NCI-H510A (cell line): ENCODE measurements around the gene CFAP410.
"Not testable (repeated sequence)": the region's sequence is repeated elsewhere in the genome, so short reads cannot be mapped to it uniquely, and the experiment has no call there.

ENCODE experiments used
- DNase-seq: peaks from one replicate; lab custom pipeline; 2025; lab: John Stamatoyannopoulos, UW

CFAP410 gene

DNA sequence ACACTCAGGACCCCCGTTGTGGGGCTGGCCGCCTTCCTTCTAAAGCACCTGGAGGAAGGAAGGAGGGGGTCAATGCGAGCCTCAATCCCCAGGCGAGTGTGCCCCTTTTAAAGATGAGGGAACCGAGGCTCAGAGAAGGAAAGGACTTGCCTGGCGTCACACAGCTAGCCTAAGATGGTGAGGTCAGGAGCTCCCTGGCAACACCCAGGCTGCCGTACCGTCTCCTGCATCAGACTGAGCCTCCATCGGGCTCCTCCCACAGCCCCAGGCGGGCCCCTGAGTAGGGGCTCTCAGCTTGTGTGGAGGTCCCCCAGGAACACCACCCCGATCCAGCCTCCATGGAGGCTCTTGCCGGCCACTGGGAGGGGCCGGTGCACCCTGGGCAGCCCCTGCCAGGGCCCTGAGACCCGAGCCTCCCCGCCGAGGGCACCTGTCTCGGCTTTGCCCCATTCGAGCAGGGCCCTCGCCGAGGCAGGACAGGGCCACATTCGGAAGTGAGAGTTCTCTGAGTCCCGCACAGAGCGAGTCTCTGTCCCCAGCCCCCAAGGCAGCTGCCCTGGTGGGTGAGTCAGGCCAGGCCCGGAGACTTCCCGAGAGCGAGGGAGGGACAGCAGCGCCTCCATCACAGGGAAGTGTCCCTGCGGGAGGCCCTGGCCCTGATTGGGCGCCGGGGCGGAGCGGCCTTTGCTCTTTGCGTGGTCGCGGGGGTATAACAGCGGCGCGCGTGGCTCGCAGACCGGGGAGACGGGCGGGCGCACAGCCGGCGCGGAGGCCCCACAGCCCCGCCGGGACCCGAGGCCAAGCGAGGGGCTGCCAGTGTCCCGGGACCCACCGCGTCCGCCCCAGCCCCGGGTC lies 53.8 kb downstream of the CFAP410 start, which contains the start of gene AIRE:
Gene AIRE (plus strand): TSS at position 739 of the 855 bp plus-strand sequence. CDS start 131 bp downstream, outside the sequence.
- no peak for DNase-seq

DNA sequence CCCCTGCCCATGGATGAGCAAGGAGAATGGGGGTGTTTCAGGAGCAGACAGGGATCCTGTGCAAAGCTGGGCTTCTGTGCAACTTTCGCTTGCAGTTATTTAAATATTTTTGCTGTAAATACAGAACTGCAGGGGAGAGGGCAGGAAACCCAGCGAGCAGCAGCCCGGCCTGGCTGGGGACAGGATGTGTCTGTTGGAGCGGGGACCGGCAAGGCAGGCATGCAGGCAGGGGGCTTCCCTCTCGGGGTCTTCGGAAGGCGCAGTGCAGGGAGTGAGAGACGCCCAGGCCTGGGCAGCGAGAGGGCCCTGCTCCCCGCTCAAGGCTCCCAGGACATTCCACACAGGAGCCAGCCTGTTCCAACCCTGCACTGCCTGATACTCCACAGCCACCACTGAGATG lies 55.2 kb downstream of the CFAP410 start:
- no peak for DNase-seq

DNA sequence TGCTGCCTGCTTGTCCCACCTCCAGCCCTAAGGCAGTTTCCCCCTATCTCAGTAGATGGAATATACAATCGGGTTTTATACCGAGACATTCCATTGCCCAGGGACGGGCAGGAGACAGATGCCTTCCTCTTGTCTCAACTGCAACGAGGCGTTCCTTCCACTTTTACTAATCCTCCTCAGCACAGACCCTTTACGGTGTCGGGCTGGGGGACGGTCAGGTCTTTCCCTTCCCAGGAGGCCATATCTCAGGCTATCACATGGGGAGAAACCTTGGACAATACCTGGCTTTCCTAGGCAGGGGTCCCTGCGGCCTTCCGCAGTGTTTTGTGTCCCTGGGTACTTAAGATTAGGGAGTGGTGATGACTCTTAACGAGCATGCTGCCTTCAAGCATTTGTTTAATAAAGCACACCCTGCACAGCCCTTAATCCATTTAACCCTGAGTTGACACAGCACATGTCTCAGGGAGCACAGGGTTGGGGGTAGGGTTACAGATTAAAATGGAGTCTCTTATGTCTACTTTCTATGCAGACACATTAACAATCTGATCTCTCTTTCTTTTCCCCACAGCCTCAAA lies 55.9 kb downstream of the CFAP410 start:
- not testable (repeated sequence) for DNase-seq

DNA sequence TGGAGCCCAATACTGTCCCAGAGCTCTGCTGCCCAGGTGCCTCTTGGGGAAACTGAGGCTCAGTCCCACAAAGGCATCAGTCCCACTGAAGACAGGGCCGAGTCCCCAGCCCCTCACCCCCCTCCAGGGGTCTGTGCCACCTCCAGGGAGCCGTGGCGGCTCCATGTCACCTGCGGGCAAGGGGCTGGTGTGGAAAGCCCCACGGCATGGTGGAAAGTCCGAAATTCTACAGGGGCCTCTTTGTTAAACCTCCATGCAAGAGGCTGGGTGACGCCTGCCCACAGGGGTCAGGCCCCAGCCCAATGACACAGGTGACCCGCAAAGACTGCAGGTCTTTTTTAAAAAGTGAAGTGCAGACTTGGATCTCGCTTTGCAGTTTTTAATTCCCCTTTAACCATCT lies 56.8 kb downstream of the CFAP410 start:
- no peak for DNase-seq

DNA sequence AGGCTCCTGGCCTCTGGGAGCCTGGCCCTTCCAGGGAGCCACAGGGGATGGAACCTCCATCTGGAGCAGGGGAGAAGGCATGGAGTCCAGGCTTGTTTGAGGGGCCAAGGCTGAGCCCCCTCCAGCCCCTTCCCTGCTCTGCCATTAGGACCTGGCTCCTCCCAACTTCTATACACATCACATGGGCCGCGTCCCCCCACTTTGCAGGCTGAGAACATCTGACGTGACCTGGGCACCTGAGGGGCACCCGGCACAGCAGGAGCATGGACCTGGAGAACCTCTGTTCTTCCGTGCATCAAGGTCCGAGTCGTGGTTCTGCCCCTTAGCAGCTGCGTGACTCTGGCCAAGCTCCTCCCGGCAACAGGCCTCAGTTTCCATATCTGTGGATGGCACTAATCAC lies 57.4 kb downstream of the CFAP410 start:
- no peak for DNase-seq

DNA sequence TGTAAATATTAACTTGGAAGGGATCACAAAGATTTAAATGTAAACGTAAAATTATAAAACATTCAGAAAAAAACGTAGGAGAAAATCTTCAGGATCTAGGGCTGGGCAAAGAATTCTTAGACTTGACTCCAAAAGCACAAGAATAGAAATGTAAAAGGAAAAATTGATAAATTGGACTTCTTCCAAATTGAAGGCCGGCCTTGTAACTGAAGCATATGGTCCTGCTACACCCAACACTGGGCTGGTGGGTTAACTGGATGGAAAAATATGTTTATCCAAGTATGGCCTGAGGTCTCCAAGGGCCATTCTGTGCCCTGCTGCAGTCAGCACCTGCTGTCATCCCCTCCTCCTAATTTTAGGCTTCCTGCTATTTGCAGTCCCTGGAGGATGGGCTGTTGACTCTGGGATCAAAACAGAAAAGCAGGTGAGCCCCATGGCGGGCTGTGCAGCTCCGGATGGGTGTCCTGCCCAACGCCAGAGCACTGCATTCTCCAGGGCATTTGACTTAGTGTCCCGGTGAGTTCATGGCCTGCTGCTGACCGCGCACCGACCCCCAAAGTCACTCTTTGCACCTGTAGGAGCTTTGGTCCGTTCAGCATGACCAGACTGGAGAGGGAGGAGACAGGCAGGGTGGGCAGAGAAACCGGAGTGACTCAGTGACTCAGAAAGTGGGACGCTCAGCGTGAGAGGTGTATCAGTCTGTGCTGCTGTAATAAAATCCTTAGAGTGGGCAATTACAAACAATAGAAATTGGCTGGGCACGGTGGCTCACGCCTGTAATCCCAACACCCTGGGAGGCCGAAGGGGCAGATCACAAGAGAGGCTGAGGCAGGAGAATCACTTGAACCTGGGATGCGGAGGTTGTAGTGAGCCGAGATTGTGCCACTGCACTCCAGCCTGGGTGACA lies 59.6 kb downstream of the CFAP410 start:
- DNase-seq: no peak
